GM18508 (cell line): ENCODE measurements around the gene SMIM5.
"Not testable (repeated sequence)": the region's sequence is repeated elsewhere in the genome, so short reads cannot be mapped to it uniquely, and the experiment has no call there.

Source experiments
- ATAC-seq: cut with Tn5 transposase; IDR thresholded peaks from one replicate; pipeline ENCODE4 v1.9.1; 2021; ENCODE audit warnings: moderate number of reproducible peaks; ENCODE audit not compliant: insufficient read depth, unreplicated experiment

The SMIM5 gene

DNA sequence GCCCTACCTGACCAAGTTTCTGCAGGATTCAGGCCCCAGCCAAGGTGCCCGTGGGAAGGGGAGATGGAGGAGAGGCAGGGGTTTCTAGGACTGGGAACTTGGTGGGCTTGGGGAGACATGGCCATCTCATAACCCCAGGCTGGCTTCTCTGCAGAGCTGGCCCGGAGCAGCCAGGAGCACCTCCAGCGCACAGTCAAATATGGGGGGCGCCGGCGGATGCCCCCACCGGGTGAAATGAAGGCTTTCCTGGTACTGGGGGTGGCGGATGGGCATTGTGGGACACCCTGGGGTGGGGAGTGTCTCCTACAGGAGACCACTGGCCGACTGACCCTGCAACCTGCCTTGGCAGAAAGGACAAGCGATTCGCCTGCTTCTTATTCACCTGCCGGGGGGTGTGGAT lies 9.2 kb upstream of the SMIM5 start:
- ATAC-seq, result no peak

DNA sequence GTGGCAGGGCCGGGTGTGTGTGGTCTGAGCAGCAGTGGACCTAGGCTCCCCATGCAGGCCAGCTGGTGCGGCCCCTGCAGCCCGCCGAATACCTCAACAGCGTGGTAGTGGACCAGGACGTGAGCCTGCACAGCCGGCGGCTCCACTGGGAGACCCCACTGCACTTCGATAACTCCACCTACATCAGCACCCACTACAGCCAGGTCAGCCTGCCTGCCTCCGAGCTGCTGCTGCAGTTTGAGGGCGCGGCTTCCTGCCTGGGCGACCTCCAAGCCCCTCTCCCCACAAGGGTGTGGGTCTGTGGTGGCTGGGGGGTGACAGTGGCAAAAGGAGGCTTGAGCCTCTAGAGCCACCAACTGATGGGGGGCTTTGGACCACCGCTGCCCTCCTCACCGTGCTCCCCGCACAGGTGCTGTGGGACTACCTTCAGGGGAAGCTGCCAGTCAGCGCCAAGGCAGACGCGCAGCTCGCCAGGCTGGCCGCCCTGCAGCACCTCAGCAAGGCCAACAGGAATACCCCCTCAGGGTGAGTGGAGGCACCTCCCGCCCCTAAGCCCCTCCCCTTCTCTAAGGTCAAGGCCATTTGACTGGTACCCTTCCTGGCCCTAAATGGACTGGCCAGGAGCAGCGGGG lies 8.4 kb upstream of the SMIM5 start:
- ATAC-seq, result no peak

DNA sequence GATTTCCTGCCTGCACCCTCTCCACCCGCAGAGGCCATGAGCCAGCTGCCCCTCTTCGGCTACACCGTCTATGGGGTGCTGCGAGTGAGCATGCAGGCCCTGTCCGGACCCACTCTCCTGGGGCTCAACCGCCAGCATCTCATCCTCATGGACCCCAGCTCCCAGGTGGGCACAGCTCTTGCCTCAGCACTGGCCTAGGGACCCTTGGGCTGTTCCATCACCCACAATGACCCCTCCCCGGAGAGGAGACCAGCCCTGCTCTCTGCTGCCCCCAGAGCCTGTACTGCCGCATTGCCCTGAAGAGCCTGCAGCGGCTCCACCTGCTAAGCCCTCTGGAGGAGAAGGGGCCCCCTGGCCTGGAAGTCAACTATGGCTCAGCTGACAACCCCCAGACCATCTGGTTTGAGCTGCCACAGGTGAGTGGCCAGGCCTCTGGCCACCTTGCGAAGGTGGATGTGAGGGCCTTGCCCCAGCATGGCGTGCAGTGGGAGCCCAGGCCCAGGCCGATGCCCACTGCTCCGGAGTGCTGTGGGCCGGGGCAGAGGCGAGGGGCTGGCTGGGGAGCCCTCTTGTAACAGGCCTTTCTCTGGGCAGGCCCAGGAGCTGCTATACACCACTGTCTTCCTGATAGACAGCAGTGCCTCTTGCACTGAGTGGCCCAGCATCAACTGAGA lies 7.3 kb upstream of the SMIM5 start:
- no peak for ATAC-seq

DNA sequence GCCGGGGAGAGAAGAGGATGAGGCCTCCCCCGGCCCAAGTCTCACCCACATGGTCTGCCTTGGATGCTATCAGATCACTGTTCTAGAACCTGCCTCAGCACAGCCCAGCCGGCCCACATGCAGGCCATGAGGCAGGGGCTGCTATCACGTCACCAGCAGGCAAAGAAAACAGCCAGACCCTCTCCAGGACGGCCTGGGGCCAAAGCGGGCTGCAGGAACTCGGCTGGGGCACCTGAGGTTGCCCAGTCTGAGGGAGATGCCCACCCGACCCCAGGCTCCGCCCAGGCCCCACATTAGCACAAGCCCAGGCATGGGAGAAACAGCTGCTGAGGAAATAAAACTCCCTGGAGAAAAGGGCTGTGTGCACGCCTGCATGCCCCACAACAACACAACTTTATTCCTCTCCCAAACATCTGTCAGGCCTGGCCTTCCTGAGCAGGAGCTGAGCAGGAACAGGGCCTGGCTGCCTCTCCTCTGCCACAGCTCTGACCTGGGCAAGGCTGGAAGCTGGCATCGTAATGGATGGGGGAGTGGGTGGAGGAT lies 6.7 kb upstream of the SMIM5 start:
- no peak for ATAC-seq

DNA sequence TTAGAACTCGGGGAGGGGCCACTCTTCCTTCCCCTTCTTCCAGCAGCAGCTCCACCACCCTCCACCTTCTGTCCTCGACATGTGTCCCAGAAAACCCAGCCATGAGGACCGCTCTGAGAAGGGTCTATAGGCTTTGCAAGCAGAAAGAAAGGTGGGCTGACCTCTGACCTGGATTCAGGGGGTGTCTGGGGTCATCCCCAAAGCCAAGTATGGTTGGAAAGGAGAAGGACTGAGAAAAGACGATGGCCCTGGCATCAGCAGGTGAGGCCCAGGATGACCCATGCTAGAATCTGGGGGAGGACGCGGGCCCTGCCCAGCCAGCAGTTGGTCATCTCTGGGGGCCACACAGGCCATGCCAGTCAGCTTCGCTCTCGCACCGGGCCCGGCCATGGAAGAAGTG lies 6.1 kb upstream of the SMIM5 start:
- ATAC-seq, result no peak

DNA sequence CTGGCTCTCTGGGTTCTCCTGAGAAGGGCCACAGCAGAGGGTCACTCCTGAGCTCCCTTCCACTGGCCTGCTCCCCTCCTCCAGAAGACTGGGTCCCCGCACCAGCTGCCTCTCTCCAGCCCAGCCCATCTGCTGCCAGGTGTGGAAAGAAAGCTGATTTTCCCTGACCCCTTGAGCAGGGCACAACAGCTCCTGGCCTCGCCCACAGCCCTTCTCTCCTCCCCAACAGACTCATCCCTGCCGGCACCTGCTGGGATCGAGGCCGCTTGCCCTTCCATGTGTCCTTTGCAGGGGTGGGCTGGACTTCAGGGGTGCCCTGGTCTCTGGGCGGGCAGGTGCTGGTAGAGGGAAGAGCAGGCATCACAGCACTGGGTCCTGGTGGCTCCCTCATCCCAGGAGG lies 4.8 kb upstream of the SMIM5 start:
- no peak for ATAC-seq

DNA sequence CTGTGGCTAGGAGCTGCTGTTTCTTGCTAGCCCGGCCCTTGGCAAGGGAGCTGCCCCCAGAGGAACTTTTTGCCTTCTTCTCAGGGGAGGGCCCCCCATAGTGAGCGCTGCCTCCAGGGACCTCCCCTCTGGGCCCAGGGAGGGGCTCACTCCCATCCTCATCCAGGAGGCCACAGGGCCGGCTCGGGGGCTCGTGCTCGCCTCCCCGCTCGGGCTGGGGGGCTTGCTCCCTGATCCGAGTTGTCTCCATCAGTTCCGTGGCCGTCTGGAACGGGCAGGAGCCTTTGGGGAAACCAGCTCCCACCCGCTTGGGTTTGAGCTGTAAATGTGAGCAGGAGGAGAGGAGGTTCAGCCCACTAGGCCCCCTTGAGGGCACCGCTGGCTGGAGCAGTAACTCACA lies 4.1 kb upstream of the SMIM5 start:
- ATAC-seq, result no peak

DNA sequence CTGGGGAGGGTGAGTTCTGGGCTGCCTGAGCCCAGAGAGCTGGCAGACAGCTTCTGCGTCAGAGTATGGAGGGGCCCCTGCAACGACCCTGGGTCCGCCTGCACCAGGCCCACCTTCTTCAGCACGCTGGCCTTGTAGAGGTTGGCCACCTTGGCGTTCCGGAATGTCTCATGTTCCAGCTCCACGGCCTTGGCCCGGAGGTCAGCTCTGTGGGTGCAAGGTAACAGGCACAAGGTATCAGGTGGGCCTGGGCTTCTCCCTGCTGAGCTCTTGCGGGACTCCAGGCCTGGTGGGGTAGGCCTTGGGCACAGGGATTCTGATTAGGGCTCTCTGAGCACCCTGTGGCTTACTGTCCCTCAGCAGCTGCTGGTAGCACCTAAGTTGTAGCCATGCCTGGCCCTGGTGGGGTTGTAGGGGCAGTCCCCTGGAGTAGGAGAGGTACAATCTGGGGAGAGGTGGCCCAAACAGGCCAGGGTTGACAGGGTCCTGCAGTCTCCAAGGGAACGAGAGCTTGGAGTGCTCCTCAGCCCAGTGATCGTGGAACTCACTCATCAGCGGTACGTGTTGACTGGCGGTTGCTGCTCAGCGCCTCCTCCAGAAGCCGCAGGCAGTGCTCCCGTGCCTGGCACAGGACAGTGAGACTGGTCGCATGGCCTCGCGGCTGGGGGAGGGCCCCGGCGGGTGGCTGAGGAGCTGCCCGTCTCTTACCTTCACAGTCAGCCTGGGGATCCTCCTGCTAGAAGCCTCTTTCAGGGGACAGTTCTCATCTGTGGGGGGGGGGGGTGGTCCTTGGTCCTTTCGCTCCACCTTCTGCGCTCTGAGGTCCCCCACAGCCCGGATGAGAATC lies 2.9 kb upstream of the SMIM5 start:
- no peak for ATAC-seq

DNA sequence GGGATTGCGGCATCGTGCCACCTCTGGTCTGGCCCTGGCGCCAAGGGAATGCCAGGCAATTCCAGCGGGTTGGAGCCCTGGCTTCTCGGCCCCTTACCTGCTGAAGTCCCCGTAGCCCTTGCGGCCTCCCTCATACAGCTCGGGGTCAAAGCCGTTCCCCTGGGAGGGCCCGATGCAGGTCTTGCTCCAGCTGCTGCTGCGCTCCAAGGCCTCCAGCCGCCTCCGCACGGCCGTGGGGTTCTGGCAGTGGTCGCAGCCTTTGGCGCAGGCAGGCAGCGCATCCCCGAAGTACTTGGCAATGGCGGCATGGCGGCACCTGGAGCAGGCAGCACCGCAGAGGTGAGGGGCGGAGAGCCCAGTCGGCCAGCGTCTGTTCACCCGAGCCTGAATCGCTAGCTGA lies 1.9 kb upstream of the SMIM5 start:
- no peak for ATAC-seq

DNA sequence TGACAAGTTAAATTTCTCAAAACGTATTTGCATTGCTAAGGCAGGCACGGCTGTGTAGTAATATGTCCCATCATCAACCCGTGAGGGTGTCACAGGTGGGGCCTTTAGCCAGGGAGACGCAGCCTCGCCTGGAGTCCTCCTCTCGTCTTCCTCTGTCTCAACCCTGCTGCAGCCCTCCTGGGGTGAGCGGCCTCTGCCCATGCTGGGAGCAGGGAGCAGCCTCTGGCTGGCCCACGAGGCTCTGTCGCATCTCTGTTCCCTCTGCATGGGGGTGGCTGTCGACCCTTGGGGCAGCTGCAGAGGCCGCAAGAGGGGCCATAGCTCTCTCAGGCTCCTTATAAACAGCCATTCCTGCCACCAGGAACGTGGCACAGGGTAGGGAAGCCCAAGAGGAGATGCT lies 806 bp upstream of the SMIM5 start:
- ATAC-seq, result no peak

DNA sequence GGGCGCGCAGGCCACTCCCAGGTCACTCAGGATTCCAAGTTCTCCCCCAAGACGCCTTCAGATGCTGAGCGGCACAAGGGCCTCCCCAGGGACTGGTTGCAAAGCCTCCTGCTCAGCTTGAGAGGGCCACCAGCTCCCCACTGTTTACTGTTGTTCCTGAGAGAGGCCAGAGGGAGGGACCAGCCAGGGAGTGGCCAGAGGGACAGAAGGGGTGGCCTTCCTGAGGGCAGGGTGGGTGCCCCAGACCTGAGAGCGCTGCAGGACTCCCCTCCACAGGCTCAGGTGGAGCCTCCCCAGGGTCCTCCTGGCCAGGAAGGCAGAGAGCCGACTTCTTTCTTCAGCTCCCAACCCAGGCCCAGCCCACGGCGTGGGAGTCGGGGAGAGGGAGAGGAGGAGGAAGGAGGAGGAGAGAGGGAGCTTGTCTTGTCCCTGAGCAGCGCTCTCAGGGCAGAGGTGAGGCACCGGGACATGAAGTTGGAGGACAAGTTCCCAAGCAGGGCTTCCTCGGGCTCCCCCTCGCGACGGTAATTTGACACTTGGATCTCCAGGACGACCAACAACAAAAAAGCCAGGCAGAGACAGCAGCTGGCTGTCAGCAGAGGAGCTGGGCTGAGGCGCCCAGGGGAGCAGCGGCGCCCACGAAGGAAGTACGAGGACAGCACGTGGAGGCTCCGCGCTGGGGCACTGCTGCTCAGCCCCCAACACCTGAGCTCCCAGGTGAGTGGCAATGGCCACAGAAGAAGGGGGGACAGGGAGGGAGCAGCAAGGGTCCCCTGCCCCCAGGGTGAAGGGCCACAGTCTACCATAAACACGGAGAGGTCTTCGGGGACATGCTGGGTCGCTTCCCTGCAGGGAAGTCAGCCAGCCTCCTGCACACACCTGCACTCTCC lies 497 bp downstream of the SMIM5 start:
- no peak for ATAC-seq

DNA sequence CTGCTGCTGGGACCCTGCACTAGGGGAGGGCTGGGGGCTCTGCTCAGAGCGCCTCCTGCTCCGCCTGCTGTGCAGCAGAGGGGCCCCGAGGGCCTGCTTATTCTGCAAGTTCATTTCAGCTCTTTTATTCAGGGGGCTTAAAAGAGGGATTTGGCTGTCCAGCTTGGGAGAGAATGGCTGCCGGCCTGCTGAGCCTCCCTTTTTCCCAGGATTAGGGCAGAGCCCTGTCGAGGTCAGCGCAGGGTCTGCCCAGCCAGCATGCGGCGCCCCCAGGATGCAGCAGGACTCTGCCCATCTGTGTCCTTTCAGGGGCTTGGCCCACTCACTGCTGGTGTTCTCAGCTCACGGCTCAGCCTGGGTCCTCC lies 1.1 kb downstream of the SMIM5 start:
- ATAC-seq, result no peak

DNA sequence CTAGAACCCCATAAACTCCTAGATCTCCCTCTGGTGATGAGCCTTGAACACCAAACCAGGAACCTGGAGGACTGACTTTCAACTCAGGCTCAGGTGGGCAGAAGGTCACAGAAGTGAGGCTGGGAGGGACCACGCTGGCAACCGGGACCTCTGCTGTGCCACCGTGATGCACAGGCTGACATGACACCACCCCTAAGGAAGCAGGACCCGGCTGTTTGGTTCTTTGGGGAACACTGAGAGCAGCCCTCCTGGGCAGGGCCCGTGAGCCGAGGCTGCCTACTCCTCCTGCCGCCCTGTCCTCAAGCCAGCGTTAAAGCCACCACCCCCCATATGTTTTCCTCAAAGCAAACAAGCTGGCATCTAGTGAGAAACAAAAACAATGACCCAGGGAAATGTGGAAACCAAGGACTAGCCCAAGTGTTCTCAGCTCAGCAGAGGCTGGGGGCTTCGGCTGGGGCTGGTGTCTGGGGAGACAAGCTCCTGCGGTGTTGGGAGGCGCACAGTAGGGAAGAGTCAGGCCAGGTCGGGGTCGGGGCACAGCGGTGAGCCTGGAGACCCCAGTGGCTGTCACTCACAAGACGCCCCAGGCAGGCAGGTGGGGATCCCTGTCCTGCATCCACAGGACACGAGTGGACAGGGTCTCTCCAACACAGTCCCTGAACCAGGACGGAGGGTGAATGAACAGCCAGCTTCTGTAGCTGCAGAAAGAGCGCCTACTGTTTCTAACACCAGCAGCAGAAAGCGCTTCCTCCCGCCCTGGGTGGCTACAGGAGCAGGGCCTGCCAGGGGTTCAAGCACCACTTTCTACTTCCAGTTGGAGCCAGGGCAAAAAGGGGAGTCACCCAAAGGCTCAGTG lies 1.7 kb downstream of the SMIM5 start:
- ATAC-seq, result no peak

DNA sequence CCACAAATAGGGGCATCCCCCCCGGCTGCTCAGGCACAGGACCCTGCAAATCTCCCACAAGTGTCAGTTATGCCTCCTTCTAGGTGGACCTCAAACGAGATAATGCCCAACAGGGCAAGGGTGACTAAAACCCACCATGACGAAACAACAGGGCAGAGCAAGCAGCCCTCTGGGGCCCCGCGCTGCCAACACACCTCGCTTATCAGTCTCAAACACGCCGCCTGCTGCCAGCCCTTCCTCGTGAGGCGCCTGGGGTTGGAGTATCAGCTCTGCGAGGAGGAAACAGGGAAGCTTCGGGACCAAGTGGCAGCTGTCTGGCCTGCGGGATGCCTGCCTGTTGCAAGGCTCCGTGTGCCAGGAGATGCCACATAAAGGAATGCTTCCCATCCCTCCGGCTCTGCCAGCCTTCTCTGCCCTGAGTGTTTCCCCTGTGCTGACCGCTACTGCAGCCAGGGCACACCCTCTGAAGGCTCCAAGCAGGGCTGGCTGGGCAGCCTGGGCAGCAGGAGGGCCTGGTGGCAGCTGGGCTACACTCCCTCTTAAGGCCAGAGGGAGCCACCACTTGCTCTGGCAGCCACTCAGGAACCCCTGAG lies 2.5 kb downstream of the SMIM5 start:
- ATAC-seq, result no peak

DNA sequence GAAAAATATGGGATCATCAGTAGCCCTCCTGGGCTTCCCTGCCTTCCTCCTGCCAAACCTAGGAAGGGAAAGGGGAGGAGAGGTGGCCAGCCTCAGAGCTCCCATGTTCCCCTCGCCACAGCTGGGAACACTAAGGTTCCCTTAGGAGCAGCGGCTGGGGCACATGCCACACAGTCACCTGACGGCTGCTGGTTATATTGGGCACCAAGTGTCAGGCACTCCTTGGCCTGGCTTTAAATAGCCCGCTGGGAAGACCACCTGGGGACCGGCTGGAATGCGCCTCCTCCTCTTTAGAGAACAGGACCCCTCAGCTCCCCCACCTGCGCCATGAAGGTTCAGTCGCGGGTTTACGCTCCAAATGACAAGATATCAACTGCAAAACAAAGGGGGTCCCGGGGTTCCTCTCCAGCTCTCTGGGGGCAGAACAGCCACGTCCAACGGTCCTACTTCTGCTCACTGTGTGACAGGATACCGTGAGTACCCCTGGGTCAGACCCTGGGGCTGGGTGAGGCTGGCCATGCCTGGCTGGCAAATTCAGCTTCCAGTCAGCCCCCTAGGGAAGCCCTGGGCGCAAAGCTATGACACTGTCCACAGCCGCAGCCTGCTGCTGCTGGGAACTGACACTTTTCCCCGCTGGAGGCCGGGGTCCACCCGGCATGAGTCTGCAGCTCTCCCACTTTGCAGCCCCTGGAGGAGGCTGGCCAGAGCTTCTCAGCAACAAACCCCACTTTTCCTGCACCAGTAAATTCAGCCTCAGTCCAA lies 3.3 kb downstream of the SMIM5 start:
- no peak for ATAC-seq

DNA sequence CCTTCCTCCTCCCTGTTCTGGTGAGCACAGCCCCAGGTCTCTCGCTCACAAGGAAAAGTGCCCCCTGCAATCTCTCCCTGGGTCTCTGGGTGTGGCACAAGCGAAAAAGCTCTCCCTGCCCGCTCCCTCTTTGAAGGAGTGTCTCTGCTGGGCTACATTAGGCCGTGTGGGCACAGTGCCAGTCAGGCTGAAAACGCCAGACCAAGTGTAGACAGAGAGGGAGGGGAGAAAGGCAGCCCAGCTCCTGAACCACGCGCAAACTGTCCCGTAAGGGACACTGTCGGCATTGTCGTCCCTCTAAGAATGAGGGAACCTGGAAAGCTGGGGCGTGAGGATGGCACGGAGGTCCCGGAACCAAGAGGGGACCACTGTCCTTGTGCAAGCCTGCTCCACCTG lies 3.9 kb downstream of the SMIM5 start:
- ATAC-seq, result no peak

DNA sequence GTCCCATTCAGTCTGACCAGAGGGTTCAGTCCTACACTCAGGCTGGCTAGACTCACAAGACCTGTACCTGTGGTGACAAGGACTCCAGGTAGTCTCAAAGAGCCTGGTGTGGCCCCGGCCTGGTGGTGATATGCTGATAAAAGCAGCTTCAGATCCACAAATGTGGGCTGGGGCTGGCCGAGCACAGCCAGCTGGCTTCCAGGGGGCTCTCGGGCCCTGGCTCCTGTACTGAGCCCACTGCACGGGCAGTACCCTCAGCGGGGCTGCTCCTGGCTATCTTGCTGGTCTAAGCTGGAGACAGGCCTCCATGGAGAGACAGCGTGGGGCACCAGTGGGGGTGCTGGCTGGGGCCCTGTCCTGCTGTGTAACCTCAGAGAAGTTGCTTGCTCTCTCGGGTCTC lies 4.3 kb downstream of the SMIM5 start:
- ATAC-seq, result no peak

DNA sequence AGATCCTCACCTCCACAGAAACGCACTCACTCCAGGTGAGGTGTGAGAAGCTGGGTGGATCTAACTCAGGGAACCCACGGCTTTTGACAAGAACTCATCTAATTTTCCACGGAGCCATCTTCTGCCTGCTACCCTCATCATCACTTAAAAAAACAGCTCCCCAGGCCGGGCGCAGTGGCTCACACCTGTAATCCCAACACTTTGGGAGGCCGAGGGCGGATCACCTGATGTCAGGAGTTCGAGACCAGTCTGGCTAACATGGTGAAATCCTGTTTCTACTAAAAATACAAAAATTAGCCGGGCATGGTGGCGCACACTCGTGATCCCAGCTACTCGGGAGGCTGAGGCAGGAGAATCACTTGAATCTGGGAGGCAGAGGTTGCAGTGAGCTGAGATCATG lies 4.8 kb downstream of the SMIM5 start:
- not testable (repeated sequence) for ATAC-seq
